DOHH2 (cell line): ENCODE measurements around the gene GATAD2A.

Source experiments
- H3F3A ChIP-seq: fragments of 200-600 bp; sonication (generic), shearing (Covaris generic); 2 replicates; pipeline ENCODE4 v1.6.0; 2016; ENCODE audit warnings: antibody characterized with exemption, mild to moderate bottlenecking; ENCODE audit not compliant: control insufficient read depth, insufficient read depth
- H3K27ac ChIP-seq: fragments of 200-600 bp; sonication (generic); 2 replicates; pipeline ENCODE4 v1.5.1; 2014; ENCODE audit warnings: low read depth, mild to moderate bottlenecking, low read length, moderate library complexity
- H3K27me3 ChIP-seq: fragments of 200-600 bp; sonication (generic); 2 replicates; pipeline ENCODE4 v1.6.1; 2014; ENCODE audit warnings: mild to moderate bottlenecking, low read length, mixed read lengths; ENCODE audit not compliant: control insufficient read depth
- H3K36me3 ChIP-seq: fragments of 200-600 bp; sonication (generic); 2 replicates; pipeline ENCODE4 v1.6.1; 2014; ENCODE audit warnings: mild to moderate bottlenecking, low read length, moderate library complexity, mixed read lengths; ENCODE audit not compliant: control insufficient read depth
- H3K4me1 ChIP-seq: fragments of 200-600 bp; sonication (generic); 2 replicates; pipeline ENCODE4 v1.6.1; 2014; ENCODE audit warnings: mild to moderate bottlenecking, low read length, mixed read lengths; ENCODE audit not compliant: control insufficient read depth
- H3K4me2 ChIP-seq: fragments of 200-600 bp; sonication (generic); 2 replicates; pipeline ENCODE4 v1.6.0; 2014; ENCODE audit warnings: mild to moderate bottlenecking, low read length, moderate library complexity
- H3K4me3 ChIP-seq: fragments of 200-600 bp; sonication (generic); 2 replicates; pipeline ENCODE4 v1.5.1; 2014; ENCODE audit warnings: mild to moderate bottlenecking, low read length, mixed read lengths
- H3K79me2 ChIP-seq: fragments of 200-600 bp; sonication (generic); 2 replicates; pipeline ENCODE4 v1.6.1; 2014; ENCODE audit warnings: mild to moderate bottlenecking, low read length, mixed read lengths; ENCODE audit not compliant: control insufficient read depth
- H3K9me2 ChIP-seq: fragments of 200-600 bp; sonication (generic); replicated peaks from 2 replicates; pipeline ENCODE4 v1.6.1; 2014; ENCODE audit warnings: mild to moderate bottlenecking, low read length, mixed read lengths; ENCODE audit not compliant: control insufficient read depth
- H3K9me3 ChIP-seq: fragments of 200-600 bp; sonication (generic); 2 replicates; pipeline ENCODE4 v1.6.1; 2014; ENCODE audit warnings: antibody characterized with exemption, low read length, mixed read lengths; ENCODE audit not compliant: control insufficient read depth, insufficient read depth
- H4K20me1 ChIP-seq: fragments of 200-600 bp; sonication (generic); 2 replicates; pipeline ENCODE4 v1.6.0; 2014; ENCODE audit warnings: low read depth, mild to moderate bottlenecking, antibody characterized with exemption, low read length, moderate library complexity; ENCODE audit not compliant: control insufficient read depth, insufficient read depth
- CTCF ChIP-seq: fragments of 200-600 bp; sonication (generic); IDR thresholded peaks from one replicate; pipeline ENCODE4 v1.5.1; 2014; ENCODE audit warnings: antibody characterized with exemption, mild to moderate bottlenecking, low read depth, low read length; ENCODE audit not compliant: poor library complexity, severe bottlenecking
- EZH2phosphoT487 ChIP-seq: fragments of 200-600 bp; sonication (generic); IDR thresholded peaks from 2 replicates; pipeline ENCODE4 v1.6.1; 2017; ENCODE audit warnings: borderline replicate concordance, mild to moderate bottlenecking, antibody characterized with exemption, low read length, moderate library complexity, mixed read lengths

Gene GATAD2A

GRCh38 chr19:19495614-19496603 is 90.4 kb downstream of the GATAD2A start:
- no peaks in the 10 kb centered on the region for H3K27me3 ChIP-seq
- no peak overlapping the region for H3K4me3 ChIP-seq
- no peak overlapping the region for H3K4me2 ChIP-seq
- H3F3A ChIP-seq, result no peaks in the 10 kb centered on the region
- H3K9me3 ChIP-seq, result no peaks in the 10 kb centered on the region
- H3K27ac ChIP-seq, result no peak overlapping the region
- no peaks in the 10 kb centered on the region for H3K9me2 ChIP-seq
- no peaks in the 10 kb centered on the region for H3K4me1 ChIP-seq
- H4K20me1 ChIP-seq, result peaks cover 3% of the 10 kb centered on the region; the same call in 1 of the 2 replicates
- H3K36me3 ChIP-seq, result peaks cover 94% of the 10 kb centered on the region
- H3K79me2 ChIP-seq, result peaks cover 42% of the 10 kb centered on the region
- TF ChIP-seq CTCF (no peak), EZH2phosphoT487 (no peak)

- H3K27ac ChIP-seq, result no peak overlapping the region
- H3K4me2 ChIP-seq, result no peak overlapping the region
- H3K36me3 ChIP-seq, result peaks cover 94% of the 10 kb centered on the region
- no peaks in the 10 kb centered on the region for H3K9me3 ChIP-seq
- H3K9me2 ChIP-seq, result no peaks in the 10 kb centered on the region
- no peaks in the 10 kb centered on the region for H3K27me3 ChIP-seq
- no peak overlapping the region for H3K4me3 ChIP-seq
- H3K4me1 ChIP-seq, result no peaks in the 10 kb centered on the region
- TF ChIP-seq EZH2phosphoT487 (no peak), CTCF (no peak)
- H3F3A ChIP-seq, result no peaks in the 10 kb centered on the region
- no peaks in the 10 kb centered on the region for H4K20me1 ChIP-seq
- peaks cover 20% of the 10 kb centered on the region; the same call in 1 of the 2 replicates for H3K79me2 ChIP-seq
Observed at GRCh38 chr19:19498255-19498991, 92.9 kb downstream of the GATAD2A start.

- H3K4me2 ChIP-seq, result no peak overlapping the region
- H3K9me3 ChIP-seq, result no peaks in the 10 kb centered on the region
- no peaks in the 10 kb centered on the region for H4K20me1 ChIP-seq
- H3K79me2 ChIP-seq, result peaks cover 12% of the 10 kb centered on the region; the same call in 1 of the 2 replicates
- peaks cover 96% of the 10 kb centered on the region for H3K36me3 ChIP-seq
- H3K9me2 ChIP-seq, result no peaks in the 10 kb centered on the region
- H3K4me1 ChIP-seq, result no peaks in the 10 kb centered on the region
- H3K27ac ChIP-seq, result no peak overlapping the region
- no peak for TF ChIP-seq EZH2phosphoT487
- no peak for TF ChIP-seq CTCF
- no peak overlapping the region for H3K4me3 ChIP-seq
- no peaks in the 10 kb centered on the region for H3K27me3 ChIP-seq
- no peaks in the 10 kb centered on the region for H3F3A ChIP-seq
Observed at GRCh38 chr19:19499272-19499995, 94.0 kb downstream of the GATAD2A start.
